CD4-positive, alpha-beta T cell (primary cell): ENCODE data around the gene CAND2. TPM values are rescaled to one million over a fixed set of nuclear protein-coding genes. Genes with fewer than 3 reads are reported as not detected.

Experiments
- ATAC-seq: fragments of 200-7000 bp; cut with Tn5 transposase; one replicate; pipeline ENCODE4 v1.10.0; 2022; ENCODE audit warnings: mild to moderate bottlenecking; ENCODE audit not compliant: poor library complexity
- CTCF ChIA-PET: fragments of 350-600 bp; sonication (Branson Sonifier 250); formaldehyde crosslinking; loops from one replicate; lab custom pipeline; 2021; ENCODE audit warnings: antibody characterized with exemption, inconsistent platforms; lab: Charles Lee
- POLR2A ChIA-PET: fragments of 350-600 bp; sonication (Branson Sonifier 250); formaldehyde crosslinking; loops from one replicate; lab custom pipeline; 2021; ENCODE audit warnings: antibody characterized with exemption, inconsistent platforms; lab: Charles Lee
- DNase-seq, 14 experiments: peaks; one replicate each; pipeline ENCODE4 v3.0.0-alpha.2; 2013 to 2020; ENCODE audit warnings: mixed read lengths in 2 of 14
- H3K27ac ChIP-seq, 2 donors: one replicate each; pipeline versions ENCODE4 v1.5.1 to v1.7.0; 2013; ENCODE audit warnings: low read length in 2 of 2, low read depth in 1 of 2, mild to moderate bottlenecking in 1 of 2
- H3K27me3 ChIP-seq, 2 experiments: 1 replicate in 1 of 2; 2 replicates in 1 of 2; pipeline versions ENCODE4 v1.6.1 to v1.7.0; 2013; ENCODE audit warnings: low read length in 2 of 2, control low read depth in 1 of 2, mild to moderate bottlenecking in 1 of 2, moderate library complexity in 1 of 2; ENCODE audit not compliant: insufficient read depth in 2 of 2, control insufficient read depth in 1 of 2
- H3K36me3 ChIP-seq: one replicate; pipeline ENCODE4 v1.6.1; 2013; ENCODE audit warnings: low read length, control low read depth; ENCODE audit not compliant: insufficient read depth
- H3K4me1 ChIP-seq: one replicate; pipeline ENCODE4 v1.6.1; 2013; ENCODE audit warnings: low read length, control low read depth; ENCODE audit not compliant: insufficient read depth
- H3K4me3 ChIP-seq: one replicate; pipeline ENCODE4 v1.5.1; 2013; ENCODE audit warnings: mild to moderate bottlenecking, low read length, moderate library complexity
- H3K9me3 ChIP-seq, 2 experiments: 1 replicate in 1 of 2; 2 replicates in 1 of 2; pipeline versions ENCODE4 v1.6.1 to v1.7.0; 2013; ENCODE audit warnings: low read length in 2 of 2, mild to moderate bottlenecking in 2 of 2, control low read depth in 1 of 2, moderate library complexity in 1 of 2; ENCODE audit not compliant: control insufficient read depth in 1 of 2, insufficient read depth in 1 of 2
- H3K27ac Mint-ChIP-seq: one replicate; pipeline ENCODE4 v1.8.0; 2020; ENCODE audit warnings: mixed read lengths
- H3K27me3 Mint-ChIP-seq: one replicate; pipeline ENCODE4 v1.8.0; 2021; ENCODE audit warnings: mixed read lengths
- H3K36me3 Mint-ChIP-seq: one replicate; pipeline ENCODE4 v1.8.0; 2021; ENCODE audit warnings: low read depth, mixed read lengths
- H3K4me1 Mint-ChIP-seq: one replicate; pipeline ENCODE4 v1.8.0; 2021; ENCODE audit warnings: low read depth, mixed read lengths
- H3K4me3 Mint-ChIP-seq: one replicate; pipeline ENCODE4 v1.8.0; 2020; ENCODE audit warnings: mild to moderate bottlenecking, mixed read lengths
- H3K9me3 Mint-ChIP-seq: one replicate; pipeline ENCODE4 v1.8.0; 2020; ENCODE audit warnings: mixed read lengths
- CTCF ChIP-seq: fragments of 200-600 bp; IDR thresholded peaks from one replicate; pipeline ENCODE4 v1.8.0; 2022; ENCODE audit warnings: antibody characterized with exemption, mild to moderate bottlenecking
- intact Hi-C, 2 experiments: fragments of 100-400 bp; cut with DNase I in 1 of 2; cut with micrococcal nuclease in 1 of 2; formaldehyde crosslinking; loops; one replicate each; pipeline versions ENCODE4 v1.15.1 to v1.9.0; 2023 to 2025; cut with DNase I, micrococcal nuclease
- total RNA-seq, 174 experiments: library from RNA in 2 of 174; stranded (reverse) in 2 of 174; gene quantifications; one replicate each; pipeline ENCODE4 v1.2.3 and lab custom pipeline; 2021 to 2026

The CAND2 gene
- total RNA-seq, 2 experiments from 2014 or later: 3.5 to 6.0 TPM

DNA sequence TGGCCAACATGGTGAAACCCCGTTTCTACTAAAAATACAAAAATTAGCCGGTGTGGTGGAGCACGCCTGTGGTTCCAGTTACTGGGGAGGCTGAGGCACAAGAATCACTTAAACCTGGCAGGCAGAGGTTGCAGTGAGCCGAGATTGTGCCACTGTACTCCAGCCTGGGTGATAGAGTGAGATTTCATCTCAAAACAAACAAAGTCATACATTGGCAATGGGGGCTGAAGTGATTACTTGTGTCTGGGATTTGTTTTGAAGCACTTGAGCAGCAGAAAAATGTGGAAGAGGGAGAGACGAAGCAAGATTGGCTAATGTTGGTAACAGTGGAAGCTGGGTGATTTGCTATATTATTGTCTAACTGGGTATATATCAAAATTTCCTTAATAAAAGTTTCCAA lies 24.0 kb upstream of the CAND2 start:
- ChIA-PET POLR2A (no interaction called here), CTCF (no interaction called here)
- no peaks in the 10 kb centered on the region for H3K9me3 Mint-ChIP-seq
- no peak overlapping the region for H3K4me3 Mint-ChIP-seq
- peaks cover 7% of the 10 kb centered on the region for H3K4me1 Mint-ChIP-seq
- Histone ChIP-seq H3K4me1 (no peaks in the 10 kb centered on the region), H3K9me3 (no peaks in the 10 kb centered on the region), H3K36me3 (no peaks in the 10 kb centered on the region), H3K4me3 (no peak overlapping the region), H3K27ac (no peak overlapping the region), H3K27me3 (no peaks in the 10 kb centered on the region)
- H3K27ac Mint-ChIP-seq: no peak overlapping the region
- peaks cover 5% of the 10 kb centered on the region for H3K27me3 Mint-ChIP-seq
- ATAC-seq: no peak
- intact Hi-C loops: no loop called here
- TF ChIP-seq CTCF: no peak
- no peak for DNase-seq
- no peaks in the 10 kb centered on the region for H3K36me3 Mint-ChIP-seq

DNA sequence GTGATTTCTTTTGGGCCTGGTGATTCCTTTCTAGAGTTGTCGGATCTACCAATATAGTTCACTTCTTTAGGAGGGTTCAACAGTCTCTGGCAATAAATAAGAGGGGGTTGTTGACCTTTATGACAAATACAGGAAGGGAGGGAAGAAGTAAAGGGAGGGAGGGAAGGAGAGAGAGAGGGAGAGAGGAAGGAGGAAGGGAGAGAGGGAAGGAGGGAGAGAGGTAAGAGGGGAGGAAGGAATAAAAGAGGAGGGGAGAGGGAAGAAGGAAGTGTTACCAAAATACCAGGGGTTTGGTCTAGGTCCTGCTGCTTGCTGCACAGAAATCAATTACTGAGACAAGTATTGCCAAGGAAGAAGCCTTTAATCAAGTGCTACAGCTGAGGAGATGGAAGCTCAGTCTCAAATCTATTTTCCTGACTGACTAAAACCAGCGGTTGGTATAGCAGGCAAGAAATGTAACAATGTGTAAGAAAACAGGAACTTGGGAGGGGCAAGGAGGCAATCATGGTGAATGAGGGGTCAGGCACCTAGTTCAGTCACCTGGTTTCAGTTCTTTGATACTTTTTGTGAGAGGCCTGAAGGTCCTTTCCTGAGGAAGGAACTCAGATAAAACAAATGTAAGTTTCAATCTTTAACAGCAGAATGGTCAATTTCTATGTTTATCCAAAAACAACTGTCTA lies 23.3 kb upstream of the CAND2 start:
- no peak overlapping the region for H3K4me3 Mint-ChIP-seq

GRCh38 chr3:12773710-12774086 lies 22.8 kb upstream of the CAND2 start:
- Histone ChIP-seq H3K27ac (no peak overlapping the region), H3K36me3 (no peaks in the 10 kb centered on the region), H3K4me3 (no peak overlapping the region), H3K9me3 (no peaks in the 10 kb centered on the region), H3K4me1 (no peaks in the 10 kb centered on the region), H3K27me3 (no peaks in the 10 kb centered on the region)
- no peak for TF ChIP-seq CTCF
- CTCF ChIA-PET: no interaction called here
- DNase-seq (no peak), ATAC-seq (no peak)
- no peak overlapping the region for H3K27ac Mint-ChIP-seq
- no peak overlapping the region for H3K4me3 Mint-ChIP-seq
- intact Hi-C loops: no loop called here
- H3K36me3 Mint-ChIP-seq: no peaks in the 10 kb centered on the region
- peaks cover 7% of the 10 kb centered on the region for H3K4me1 Mint-ChIP-seq
- no peaks in the 10 kb centered on the region for H3K9me3 Mint-ChIP-seq
- POLR2A ChIA-PET: interaction anchor here (0.8 kb wide), 1 partner anchor 109 kb away, joined by 3 read pairs; the partner anchor contains the start of gene RAF1
- H3K27me3 Mint-ChIP-seq: peaks cover 5% of the 10 kb centered on the region

More for the DNA sequence above, 23.3 kb upstream of the CAND2 start:
- TF ChIP-seq CTCF: no peak
- Mint-ChIP-seq H3K36me3 (no peaks in the 10 kb centered on the region), H3K27me3 (peaks cover 5% of the 10 kb centered on the region), H3K9me3 (no peaks in the 10 kb centered on the region), H3K4me1 (peaks cover 7% of the 10 kb centered on the region), H3K27ac (no peak overlapping the region)
- CTCF ChIA-PET: no interaction called here
- POLR2A ChIA-PET: no interaction called here
- H3K4me1 ChIP-seq: no peaks in the 10 kb centered on the region
- H3K9me3 ChIP-seq: no peaks in the 10 kb centered on the region
- no peak overlapping the region for H3K4me3 ChIP-seq
- no peak overlapping the region for H3K27ac ChIP-seq
- intact Hi-C loops: no loop called here
- no peak for ATAC-seq
- H3K36me3 ChIP-seq: no peaks in the 10 kb centered on the region
- H3K27me3 ChIP-seq: no peaks in the 10 kb centered on the region
- DNase-seq: no peak
